Osteocyte (in vitro differentiated cells): ENCODE results near the gene JPH3. TPM values are rescaled to one million over a fixed set of nuclear protein-coding genes. Genes with fewer than 3 reads are reported as not detected.

ENCODE experiments used
- DNase-seq: peaks from one replicate; pipeline ENCODE4 v3.0.0; 2021; ENCODE audit warnings: mixed read lengths; ENCODE audit not compliant: unreplicated experiment; ENCODE audit errors: extremely low spot score
- H3K27ac Mint-ChIP-seq: one replicate; pipeline ENCODE4 v1.8.0; 2021; ENCODE audit warnings: mild to moderate bottlenecking, mixed read lengths; ENCODE audit not compliant: unreplicated experiment
- H3K27me3 Mint-ChIP-seq: one replicate; pipeline ENCODE4 v1.8.0; 2021; ENCODE audit warnings: mixed read lengths; ENCODE audit not compliant: unreplicated experiment
- H3K36me3 Mint-ChIP-seq: one replicate; pipeline ENCODE4 v1.8.0; 2021; ENCODE audit warnings: mixed read lengths; ENCODE audit not compliant: unreplicated experiment
- H3K4me1 Mint-ChIP-seq: one replicate; pipeline ENCODE4 v1.8.0; 2021; ENCODE audit warnings: mixed read lengths; ENCODE audit not compliant: unreplicated experiment
- H3K4me3 Mint-ChIP-seq: one replicate; pipeline ENCODE4 v1.8.0; 2021; ENCODE audit warnings: mild to moderate bottlenecking, moderate library complexity, mixed read lengths; ENCODE audit not compliant: unreplicated experiment
- H3K9me3 Mint-ChIP-seq: one replicate; pipeline ENCODE4 v1.8.0; 2021; ENCODE audit warnings: mixed read lengths; ENCODE audit not compliant: unreplicated experiment
- CTCF ChIP-seq: fragments of 200-600 bp; sonication (generic); IDR thresholded peaks from 2 replicates; pipeline ENCODE4 v1.5.0; 2021; ENCODE audit warnings: antibody characterized with exemption, mild to moderate bottlenecking, moderate library complexity
- total RNA-seq: library from RNA; stranded (reverse); gene quantifications from 2 replicates; pipeline ENCODE4 v1.2.1, GENCODE V29; 2021

The JPH3 gene
- total RNA-seq, 1 donor from 2014 or later: 2.6 TPM

- Mint-ChIP-seq H3K9me3 (no peaks in the 10 kb centered on the region), H3K36me3 (no peaks in the 10 kb centered on the region), H3K27me3 (peaks cover 61% of the 10 kb centered on the region), H3K4me3 (no peak overlapping the region), H3K27ac (no peak overlapping the region), H3K4me1 (no peaks in the 10 kb centered on the region)
- TF ChIP-seq CTCF: no peak
- DNase-seq: no peak
Measured at GRCh38 chr16:87595712-87596111, 6.6 kb upstream of the JPH3 start.

- peaks cover 5% of the 10 kb centered on the region for H3K4me1 Mint-ChIP-seq
- H3K36me3 Mint-ChIP-seq: no peaks in the 10 kb centered on the region
- H3K4me3 Mint-ChIP-seq: no peak overlapping the region
- no peaks in the 10 kb centered on the region for H3K9me3 Mint-ChIP-seq
- H3K27me3 Mint-ChIP-seq: peaks cover 59% of the 10 kb centered on the region
- no peak for TF ChIP-seq CTCF
- DNase-seq: no peak
- no peak overlapping the region for H3K27ac Mint-ChIP-seq
Measured at GRCh38 chr16:87597324-87597830, 4.9 kb upstream of the JPH3 start.

GRCh38 chr16:87598431-87598830 is 3.9 kb upstream of the JPH3 start:
- Mint-ChIP-seq H3K27me3 (peaks cover 59% of the 10 kb centered on the region), H3K36me3 (no peaks in the 10 kb centered on the region), H3K9me3 (no peaks in the 10 kb centered on the region), H3K4me3 (no peak overlapping the region), H3K27ac (no peak overlapping the region), H3K4me1 (peaks cover 11% of the 10 kb centered on the region)
- no peak for TF ChIP-seq CTCF
- DNase-seq: no peak

- Mint-ChIP-seq H3K4me1 (peaks cover 17% of the 10 kb centered on the region), H3K4me3 (no peak overlapping the region), H3K36me3 (no peaks in the 10 kb centered on the region), H3K27me3 (peaks cover 63% of the 10 kb centered on the region), H3K27ac (no peak overlapping the region), H3K9me3 (no peaks in the 10 kb centered on the region)
- no peak for DNase-seq
- no peak for TF ChIP-seq CTCF
Measured at GRCh38 chr16:87600246-87600645, 2.1 kb upstream of the JPH3 start.

GRCh38 chr16:87601401-87601981 is 817 bp upstream of the JPH3 start:
- H3K9me3 Mint-ChIP-seq: no peaks in the 10 kb centered on the region
- no peaks in the 10 kb centered on the region for H3K36me3 Mint-ChIP-seq
- H3K27ac Mint-ChIP-seq: no peak overlapping the region
- no peak for DNase-seq
- H3K4me3 Mint-ChIP-seq: peak overlapping the region; percentile 68
- H3K27me3 Mint-ChIP-seq: peaks cover 66% of the 10 kb centered on the region
- no peak for TF ChIP-seq CTCF
- H3K4me1 Mint-ChIP-seq: peaks cover 17% of the 10 kb centered on the region
